ENCODE measurements around the gene IL23A. TPM values are rescaled to one million over a fixed set of nuclear protein-coding genes. Genes with fewer than 3 reads are reported as not detected.
A peak's percentile ranks its signal among the peaks of the same experiment; 100 is the strongest.

IL23A gene
- total and polyA plus RNA-seq, 10 of the 15 experiments (the other 5 are each of a cell fraction or from before 2014, with no cell fraction given) = 3.3 to 11.1 (median 5.2) TPM

GRCh38 chr12:56374726-56375597 lies 36.3 kb downstream of the IL23A start:
- no peaks in the 10 kb centered on the region for H3K79me2 ChIP-seq (ENCODE audit: control insufficient read depth, insufficient read depth, low read length)
- in situ Hi-C loops (cut with MboI) (no loop called here), intact Hi-C loops (cut with micrococcal nuclease; ENCODE audit: unreplicated experiment) (no loop called here)
- CTCF ChIA-PET = interaction anchor here (0.7 to 4.2 kb wide), 7 partner anchors 9 to 261 kb away, joined by 3 to 28 read pairs (median 3); partner anchors contain the start of genes APOF, STAT2 and TIMELESS
- no peaks in the 10 kb centered on the region for H3K36me3 ChIP-seq (ENCODE audit: control insufficient read depth in 2 of 2, insufficient read depth in 2 of 2, low read length in 1 of 2)
- H4K20me1 ChIP-seq (ENCODE audit: control insufficient read depth, insufficient read depth) = no peaks in the 10 kb centered on the region
- RAD21 ChIA-PET (ENCODE audit: unreplicated experiment) = interaction anchor here (1.1 to 4.9 kb wide), 6 partner anchors 9 to 89 kb away, joined by 3 to 60 read pairs (median 4); partner anchors contain the start of genes IL23A and STAT2
- no peak for DNase-seq (ENCODE audit: low read depth, low spot score)
- no peaks in the 10 kb centered on the region for H3K27me3 ChIP-seq (replicated peaks in 1 of 2; ENCODE audit: control insufficient read depth in 2 of 2, insufficient read depth in 2 of 2, low read length in 1 of 2)
- peak overlapping the region; percentile 83 for H3K27ac ChIP-seq (ENCODE audit: control insufficient read depth, insufficient read depth)
- peak overlapping the region; percentile 25; the same call in 1 of the 2 replicates for H3K4me3 ChIP-seq
- no TSS peak for BruUV-seq (replicated peaks)
- peak; percentile 90 for FAIRE-seq
- peak overlapping the region; percentile 26; the same call in 1 of the 2 replicates for H3K9ac ChIP-seq (ENCODE audit: control insufficient read depth, insufficient read depth, low read length)
- H3K4me2 ChIP-seq (ENCODE audit: control insufficient read depth, insufficient read depth) = peak overlapping the region; percentile 73
- H3K4me1 ChIP-seq (ENCODE audit: control insufficient read depth, insufficient read depth, low read length) = peaks cover 36% of the 10 kb centered on the region
- SMC1A ChIA-PET (ENCODE audit: uncharacterized antibody, unreplicated experiment) = interaction anchor here (1.0 to 6.2 kb wide), 9 partner anchors 8 to 89 kb away, joined by 3 to 58 read pairs (median 5); partner anchors contain the start of genes CNPY2, IL23A and STAT2
- POLR2A ChIA-PET = interaction anchor here (0.6 to 4.0 kb wide), 12 partner anchors 9 to 1078 kb away, joined by 3 to 54 read pairs (median 5); partner anchors contain the start of genes APOF, RNF41, STAT2 and TIMELESS
- under 1% methylated on average over 6 of the region's 7 CpGs for WGBS (ENCODE audit: insufficient coverage, insufficient replicate concordance, low lambda C conversion rate, missing lambda C conversion rate)
- peak overlapping the region; percentile 87 for H2AFZ ChIP-seq (ENCODE audit: control insufficient read depth, low read depth, low read length)
- H3K9me3 ChIP-seq (replicated peaks; ENCODE audit: control insufficient read depth, insufficient read depth, low read length) = no peaks in the 10 kb centered on the region
- no peak for TF ChIP-seq TAF1 (IDR thresholded peaks at IDR 0.05; ENCODE audit: borderline replicate concordance, low read depth, low read length)
- no peak for TF ChIP-seq FOS (IDR thresholded peaks at IDR 0.05; ENCODE audit: borderline replicate concordance, extremely low read depth, insufficient read length)
- no peak for TF ChIP-seq CBFB (IDR thresholded peaks at IDR 0.05; ENCODE audit: low read depth)
- TF ChIP-seq PBX3 (IDR thresholded peaks at IDR 0.05; ENCODE audit: insufficient replicate concordance, low read depth, low read length) = no peak
- TF ChIP-seq ZBTB4 (CRISPR knock-in tag; IDR thresholded peaks at IDR 0.05) = no peak
- peak; percentile 62 for ATAC-seq
